ENCODE measurements around the gene TANC1. TPM values are rescaled to one million over a fixed set of nuclear protein-coding genes. Genes with fewer than 3 reads are reported as not detected.
A peak's percentile ranks its signal among the peaks of the same experiment; 100 is the strongest.

Gene TANC1
- polyA plus RNA-seq, 2 donors, result 18.1 to 21.4 TPM

GRCh38 chr2:159054985-159055384, 86.5 kb downstream of the TANC1 start:
- Histone ChIP-seq H3K27ac (ENCODE audit: low read depth in 2 of 2, low read length in 1 of 2) (peak overlapping the region in 1 of 2 donors; percentile 63), H3K36me3 (ENCODE audit: control insufficient read depth in 2 of 2, insufficient read depth in 2 of 2, low read length in 1 of 2) (no peaks in the 10 kb centered on the region), H3K9me3 (ENCODE audit: control insufficient read depth in 2 of 2, insufficient read depth in 1 of 2, low read depth in 1 of 2, low read length in 1 of 2) (no peaks in the 10 kb centered on the region), H3K4me3 (ENCODE audit: low read depth in 1 of 2, low read length in 2 of 2) (no peak overlapping the region), H3K4me1 (ENCODE audit: control insufficient read depth in 2 of 2, insufficient read depth in 2 of 2, low read length in 1 of 2) (peaks cover 6 to 8% of the 10 kb centered on the region in 2 donors), H3K27me3 (ENCODE audit: control insufficient read depth in 1 of 2, insufficient read depth in 2 of 2, low read length in 2 of 2) (no peaks in the 10 kb centered on the region)
- 70 to 81% methylated on average over 4 of the region's 4 CpGs for WGBS, 2 donors

- H3K36me3 ChIP-seq (ENCODE audit: control insufficient read depth in 2 of 2, insufficient read depth in 2 of 2, low read length in 1 of 2), result no peaks in the 10 kb centered on the region
- H3K4me3 ChIP-seq (ENCODE audit: low read depth in 1 of 2, low read length in 2 of 2), result no peak overlapping the region
- H3K4me1 ChIP-seq (ENCODE audit: control insufficient read depth in 2 of 2, insufficient read depth in 2 of 2, low read length in 1 of 2), result peaks cover 5% of the 10 kb centered on the region in 2 donors
- H3K27me3 ChIP-seq (ENCODE audit: control insufficient read depth in 1 of 2, insufficient read depth in 2 of 2, low read length in 2 of 2), result no peaks in the 10 kb centered on the region
- H3K27ac ChIP-seq (ENCODE audit: low read depth in 2 of 2, low read length in 1 of 2), result no peak overlapping the region
- H3K9me3 ChIP-seq (ENCODE audit: control insufficient read depth in 2 of 2, insufficient read depth in 1 of 2, low read depth in 1 of 2, low read length in 1 of 2), result peaks cover 0 to 2% of the 10 kb centered on the region in 2 donors
- 60 to 62% methylated on average over 3 of the region's 3 CpGs for WGBS, 2 donors
These were observed 92.1 kb downstream of the TANC1 start for GRCh38 chr2:159060518-159060917.

DNA sequence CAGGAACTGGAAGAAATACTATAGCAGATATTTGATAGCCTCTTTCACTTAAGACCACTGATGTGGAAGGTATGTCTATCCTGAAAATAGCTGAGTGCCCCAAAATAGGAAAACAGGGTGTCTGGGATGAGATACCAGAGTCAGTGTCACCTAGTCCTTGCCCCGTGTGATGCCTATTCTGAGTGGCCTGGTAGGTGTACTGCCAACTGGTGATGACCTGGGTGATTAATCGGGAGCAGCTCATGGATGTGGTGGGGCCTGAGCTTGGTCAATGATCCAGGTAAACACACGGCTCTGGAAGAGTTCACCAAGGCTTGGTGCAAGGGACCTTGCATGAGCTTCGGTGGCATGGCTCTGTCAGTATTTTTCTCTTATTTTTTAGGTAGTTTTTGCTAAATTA, 95.2 kb downstream of the TANC1 start:
- no peaks in the 10 kb centered on the region for H3K27me3 ChIP-seq (ENCODE audit: control insufficient read depth in 1 of 2, insufficient read depth in 2 of 2, low read length in 2 of 2)
- H3K4me1 ChIP-seq (ENCODE audit: control insufficient read depth in 2 of 2, insufficient read depth in 2 of 2, low read length in 1 of 2), result peaks cover 3 to 5% of the 10 kb centered on the region in 2 donors
- no peak overlapping the region for H3K4me3 ChIP-seq (ENCODE audit: low read depth in 1 of 2, low read length in 2 of 2)
- no peak overlapping the region for H3K27ac ChIP-seq (ENCODE audit: low read depth in 2 of 2, low read length in 1 of 2)
- H3K36me3 ChIP-seq (ENCODE audit: control insufficient read depth in 2 of 2, insufficient read depth in 2 of 2, low read length in 1 of 2), result no peaks in the 10 kb centered on the region
- WGBS, 2 donors, result 85 to 91% methylated on average over 4 of the region's 4 CpGs
- peaks cover 0 to 2% of the 10 kb centered on the region in 2 donors for H3K9me3 ChIP-seq (ENCODE audit: control insufficient read depth in 2 of 2, insufficient read depth in 1 of 2, low read depth in 1 of 2, low read length in 1 of 2)

DNA sequence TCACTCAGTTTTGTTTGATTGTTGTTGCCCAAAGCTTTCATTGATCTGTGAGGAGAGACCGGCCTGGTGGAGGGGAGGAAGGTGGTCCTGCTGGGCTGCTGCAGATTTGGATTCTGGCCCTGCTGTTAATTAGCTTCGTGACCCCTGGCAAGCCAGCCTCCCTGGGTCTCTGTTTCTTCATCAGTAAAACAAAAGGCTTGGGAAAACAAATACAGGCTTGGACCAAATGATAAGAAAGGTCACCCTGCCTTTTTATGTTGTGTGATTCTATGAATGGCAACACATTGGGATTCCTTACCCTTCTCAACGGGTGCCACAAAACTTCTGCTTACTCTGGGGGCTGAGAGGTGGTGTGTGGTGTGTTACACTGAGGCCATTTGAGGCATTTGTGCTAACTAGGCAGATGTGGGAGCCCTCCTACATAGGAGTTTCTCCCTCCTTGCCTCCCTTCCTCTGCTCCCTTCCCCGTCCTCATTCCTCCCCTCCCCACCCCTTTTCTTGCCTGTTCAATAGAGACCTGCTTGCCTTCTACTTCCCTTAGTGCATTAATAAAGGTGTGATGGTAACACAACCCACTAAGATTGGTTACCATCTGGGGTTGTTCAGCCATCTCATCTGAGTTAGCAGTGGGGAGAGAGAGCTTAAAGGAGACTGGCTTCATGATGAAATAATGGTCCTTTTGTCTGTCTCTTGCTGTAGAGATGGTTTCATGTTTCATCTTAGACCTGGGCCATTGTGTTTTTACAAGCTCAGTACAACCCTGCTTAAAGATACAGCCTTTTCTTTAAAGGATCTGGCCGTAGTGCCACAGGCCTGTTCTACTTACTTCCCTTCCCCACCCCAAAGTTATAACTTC, 96.2 kb downstream of the TANC1 start:
- H3K36me3 ChIP-seq (ENCODE audit: control insufficient read depth in 2 of 2, insufficient read depth in 2 of 2, low read length in 1 of 2), result no peaks in the 10 kb centered on the region
- no peak overlapping the region for H3K4me3 ChIP-seq (ENCODE audit: low read depth in 1 of 2, low read length in 2 of 2)
- peaks cover 3 to 6% of the 10 kb centered on the region in 2 donors for H3K4me1 ChIP-seq (ENCODE audit: control insufficient read depth in 2 of 2, insufficient read depth in 2 of 2, low read length in 1 of 2)
- H3K27ac ChIP-seq (ENCODE audit: low read depth in 2 of 2, low read length in 1 of 2), result peak overlapping the region; percentile 5 to 49
- H3K9me3 ChIP-seq (ENCODE audit: control insufficient read depth in 2 of 2, insufficient read depth in 1 of 2, low read depth in 1 of 2, low read length in 1 of 2), result peaks cover 0 to 2% of the 10 kb centered on the region in 2 donors
- H3K27me3 ChIP-seq (ENCODE audit: control insufficient read depth in 1 of 2, insufficient read depth in 2 of 2, low read length in 2 of 2), result no peaks in the 10 kb centered on the region
- WGBS, 2 donors, result 61 to 68% methylated on average over 5 of the region's 5 CpGs

DNA sequence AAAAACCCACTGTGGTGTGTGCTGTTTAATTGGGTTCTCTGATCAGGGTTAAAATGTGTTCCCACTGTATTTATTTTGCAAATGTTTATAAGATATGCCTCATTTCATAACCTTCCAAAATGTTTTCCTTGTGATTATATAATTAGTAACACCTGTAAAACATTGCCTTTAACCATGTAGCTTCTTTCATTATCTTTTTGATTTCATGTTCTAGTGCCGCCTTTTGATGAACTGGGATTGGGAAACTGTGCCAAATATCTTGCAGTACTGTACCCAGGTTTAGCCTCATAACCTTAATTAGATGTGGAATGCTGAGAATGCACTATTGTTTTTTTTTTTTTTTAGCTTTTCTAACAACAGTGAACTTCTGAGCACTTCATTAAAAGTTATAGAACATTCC, 96.9 kb downstream of the TANC1 start:
- WGBS, 2 donors, result 32 to 39% methylated on average over 1 of the region's 1 CpG
- H3K27ac ChIP-seq (ENCODE audit: low read depth in 2 of 2, low read length in 1 of 2), result no peak overlapping the region
- H3K27me3 ChIP-seq (ENCODE audit: control insufficient read depth in 1 of 2, insufficient read depth in 2 of 2, low read length in 2 of 2), result no peaks in the 10 kb centered on the region
- peaks cover 0 to 2% of the 10 kb centered on the region in 2 donors for H3K9me3 ChIP-seq (ENCODE audit: control insufficient read depth in 2 of 2, insufficient read depth in 1 of 2, low read depth in 1 of 2, low read length in 1 of 2)
- H3K4me1 ChIP-seq (ENCODE audit: control insufficient read depth in 2 of 2, insufficient read depth in 2 of 2, low read length in 1 of 2), result peaks cover 3 to 8% of the 10 kb centered on the region in 2 donors
- H3K4me3 ChIP-seq (ENCODE audit: low read depth in 1 of 2, low read length in 2 of 2), result no peak overlapping the region
- H3K36me3 ChIP-seq (ENCODE audit: control insufficient read depth in 2 of 2, insufficient read depth in 2 of 2, low read length in 1 of 2), result no peaks in the 10 kb centered on the region

DNA sequence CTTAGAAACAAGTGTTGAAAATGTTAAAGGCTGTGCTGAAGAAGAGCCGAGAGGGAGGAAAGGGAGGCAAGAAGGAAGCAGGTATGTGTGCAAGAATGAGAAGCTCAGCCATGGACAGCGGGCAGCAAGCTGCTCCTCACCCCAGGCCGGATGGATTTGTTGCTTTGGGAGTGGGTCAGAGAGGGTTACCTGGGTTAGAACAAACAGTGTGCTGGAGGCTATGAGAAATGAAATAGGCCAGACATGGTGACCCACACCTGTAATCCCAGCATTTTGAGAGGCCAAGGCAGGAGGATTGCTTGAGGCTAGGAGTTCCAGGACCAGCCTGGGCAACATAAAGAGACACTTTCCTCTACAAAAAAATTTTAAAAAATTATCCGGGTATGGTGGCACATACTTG, 97.5 kb downstream of the TANC1 start:
- H3K4me3 ChIP-seq (ENCODE audit: low read depth in 1 of 2, low read length in 2 of 2), result no peak overlapping the region
- peaks cover 0 to 2% of the 10 kb centered on the region in 2 donors for H3K9me3 ChIP-seq (ENCODE audit: control insufficient read depth in 2 of 2, insufficient read depth in 1 of 2, low read depth in 1 of 2, low read length in 1 of 2)
- 78 to 85% methylated on average over 4 of the region's 4 CpGs for WGBS, 2 donors
- no peaks in the 10 kb centered on the region for H3K27me3 ChIP-seq (ENCODE audit: control insufficient read depth in 1 of 2, insufficient read depth in 2 of 2, low read length in 2 of 2)
- peaks cover 3 to 8% of the 10 kb centered on the region in 2 donors for H3K4me1 ChIP-seq (ENCODE audit: control insufficient read depth in 2 of 2, insufficient read depth in 2 of 2, low read length in 1 of 2)
- no peaks in the 10 kb centered on the region for H3K36me3 ChIP-seq (ENCODE audit: control insufficient read depth in 2 of 2, insufficient read depth in 2 of 2, low read length in 1 of 2)
- peak overlapping the region in 1 of 2 donors; percentile 66 for H3K27ac ChIP-seq (ENCODE audit: low read depth in 2 of 2, low read length in 1 of 2)

DNA sequence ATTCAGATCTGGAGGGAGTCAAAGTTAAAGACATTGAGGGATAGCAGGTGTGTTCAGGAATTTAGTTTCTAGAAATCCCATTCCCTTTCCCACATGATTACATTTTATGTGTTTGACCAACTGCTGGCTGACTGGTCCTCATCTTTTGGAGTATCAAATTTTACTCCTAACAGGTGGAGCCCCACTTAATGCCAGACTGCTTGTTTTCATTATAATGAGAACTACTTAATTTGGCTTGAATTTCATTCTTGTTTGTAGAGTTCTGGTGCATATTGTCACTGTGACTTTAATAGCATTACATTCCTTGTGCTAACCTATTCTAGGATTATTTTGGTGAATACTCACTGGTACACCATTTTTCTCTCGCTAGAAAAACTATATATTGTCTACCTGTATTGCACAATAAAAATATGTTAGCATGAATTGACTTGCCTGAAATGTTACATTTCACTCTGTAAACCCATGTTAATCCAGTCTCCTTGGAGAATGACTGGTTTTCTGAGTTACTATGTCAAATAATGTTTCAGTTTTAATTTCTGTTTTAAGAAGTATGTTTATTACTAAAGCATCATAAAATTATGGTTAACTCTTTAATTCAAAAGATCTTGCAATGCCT, 98.2 kb downstream of the TANC1 start:
- WGBS, 2 donors, result 40 to 77% methylated on average over 1 of the region's 1 CpG
- Histone ChIP-seq H3K27ac (ENCODE audit: low read depth in 2 of 2, low read length in 1 of 2) (peak overlapping the region in 1 of 2 donors; percentile 27), H3K4me3 (ENCODE audit: low read depth in 1 of 2, low read length in 2 of 2) (no peak overlapping the region), H3K27me3 (ENCODE audit: control insufficient read depth in 1 of 2, insufficient read depth in 2 of 2, low read length in 2 of 2) (no peaks in the 10 kb centered on the region), H3K9me3 (ENCODE audit: control insufficient read depth in 2 of 2, insufficient read depth in 1 of 2, low read depth in 1 of 2, low read length in 1 of 2) (peaks cover 0 to 2% of the 10 kb centered on the region in 2 donors), H3K36me3 (ENCODE audit: control insufficient read depth in 2 of 2, insufficient read depth in 2 of 2, low read length in 1 of 2) (no peaks in the 10 kb centered on the region), H3K4me1 (ENCODE audit: control insufficient read depth in 2 of 2, insufficient read depth in 2 of 2, low read length in 1 of 2) (peaks cover 3 to 8% of the 10 kb centered on the region in 2 donors)

- no peaks in the 10 kb centered on the region for H3K9me3 ChIP-seq (ENCODE audit: control insufficient read depth in 2 of 2, insufficient read depth in 1 of 2, low read depth in 1 of 2, low read length in 1 of 2)
- no peak overlapping the region for H3K4me3 ChIP-seq (ENCODE audit: low read depth in 1 of 2, low read length in 2 of 2)
- no peaks in the 10 kb centered on the region for H3K27me3 ChIP-seq (ENCODE audit: control insufficient read depth in 1 of 2, insufficient read depth in 2 of 2, low read length in 2 of 2)
- H3K36me3 ChIP-seq (ENCODE audit: control insufficient read depth in 2 of 2, insufficient read depth in 2 of 2, low read length in 1 of 2), result no peaks in the 10 kb centered on the region
- 51 to 57% methylated on average over 1 of the region's 1 CpG for WGBS, 2 donors
- peaks cover 3 to 8% of the 10 kb centered on the region in 2 donors for H3K4me1 ChIP-seq (ENCODE audit: control insufficient read depth in 2 of 2, insufficient read depth in 2 of 2, low read length in 1 of 2)
- no peak overlapping the region for H3K27ac ChIP-seq (ENCODE audit: low read depth in 2 of 2, low read length in 1 of 2)
These were observed 99.5 kb downstream of the TANC1 start for GRCh38 chr2:159067971-159068370.

GRCh38 chr2:159069229-159069628, 100.8 kb downstream of the TANC1 start:
- no peaks in the 10 kb centered on the region for H3K9me3 ChIP-seq (ENCODE audit: control insufficient read depth in 2 of 2, insufficient read depth in 1 of 2, low read depth in 1 of 2, low read length in 1 of 2)
- H3K4me1 ChIP-seq (ENCODE audit: control insufficient read depth in 2 of 2, insufficient read depth in 2 of 2, low read length in 1 of 2), result peaks cover 3 to 8% of the 10 kb centered on the region in 2 donors
- H3K27ac ChIP-seq (ENCODE audit: low read depth in 2 of 2, low read length in 1 of 2), result no peak overlapping the region
- no peaks in the 10 kb centered on the region for H3K36me3 ChIP-seq (ENCODE audit: control insufficient read depth in 2 of 2, insufficient read depth in 2 of 2, low read length in 1 of 2)
- no peak overlapping the region for H3K4me3 ChIP-seq (ENCODE audit: low read depth in 1 of 2, low read length in 2 of 2)
- 63 to 65% methylated on average over 2 of the region's 2 CpGs for WGBS, 2 donors
- H3K27me3 ChIP-seq (ENCODE audit: control insufficient read depth in 1 of 2, insufficient read depth in 2 of 2, low read length in 2 of 2), result no peaks in the 10 kb centered on the region

All from esophagus (tissue), 2 donors.